ENCODE data around the gene NOL4L. TPM values are rescaled to one million over a fixed set of nuclear protein-coding genes. Genes with fewer than 3 reads are reported as not detected.

NOL4L gene
- total RNA-seq, 1 experiment from 2014 or later: 31.7 TPM

DNA sequence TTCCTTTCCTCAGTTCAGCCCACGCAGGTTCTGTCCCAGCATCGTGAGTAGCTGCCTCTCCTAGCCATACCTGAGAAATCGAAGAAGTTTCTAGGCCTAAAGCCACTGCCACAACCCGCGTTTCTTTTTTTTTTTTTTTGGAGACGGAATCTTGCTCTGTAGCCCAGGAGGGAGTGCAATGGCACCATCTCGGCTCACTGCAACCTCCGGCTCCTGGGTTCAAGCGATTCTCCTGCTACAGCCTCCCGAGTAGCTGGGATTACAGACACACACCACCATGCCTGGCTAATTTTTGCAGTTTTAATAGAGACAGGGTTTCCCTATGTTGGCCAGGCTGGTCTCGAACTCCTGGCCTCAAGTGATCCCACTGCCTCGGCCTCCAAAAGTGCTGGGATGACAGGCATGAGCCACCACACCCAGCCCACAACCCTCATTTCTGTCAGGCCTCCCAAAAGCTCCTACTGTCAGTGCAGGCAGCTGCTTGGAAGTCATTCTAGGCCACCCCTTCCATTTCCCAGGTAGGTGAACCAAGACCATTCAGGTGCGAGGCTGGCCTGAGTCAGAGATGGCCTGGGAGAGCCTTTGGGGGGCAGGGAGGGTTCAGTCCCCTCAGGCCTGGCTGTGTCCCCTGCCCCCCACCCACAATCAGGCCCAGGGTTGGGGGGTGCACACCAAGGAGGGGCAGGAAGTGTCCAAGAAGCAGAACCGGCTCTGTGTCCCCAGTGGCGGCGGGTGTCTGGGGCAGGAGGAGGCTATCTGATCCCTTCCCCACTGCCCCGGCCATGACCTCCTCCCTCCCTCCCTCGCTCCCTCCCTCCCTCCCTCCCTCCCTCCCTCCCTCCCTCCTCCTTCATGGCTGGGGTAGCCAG lies 47.2 kb downstream of the NOL4L start:
- Histone ChIP-seq H4K5ac (ENCODE audit: insufficient read length, low read depth, low read length) (no peak overlapping the region), H3K79me2 (ENCODE audit: insufficient read depth, low read length) (no peaks in the 10 kb centered on the region), H3K18ac (ENCODE audit: insufficient read length, low read depth, low read length) (no peak overlapping the region), H3K79me1 (ENCODE audit: insufficient read depth, low read depth, low read length, poor library complexity, severe bottlenecking) (no peaks in the 10 kb centered on the region), H3K23ac (ENCODE audit: insufficient read length, low read depth, low read length) (no peak overlapping the region), H3K4me2 (ENCODE audit: insufficient read depth, insufficient read length, low read length) (peak overlapping the region; percentile 48), H3K23me2 (ENCODE audit: insufficient read length, low read depth, low read length, poor library complexity, severe bottlenecking) (peaks cover 4% of the 10 kb centered on the region), H2BK12ac (ENCODE audit: insufficient read length, low read depth, low read length) (no peak overlapping the region), H2BK15ac (ENCODE audit: low read depth, low read length) (no peak overlapping the region), H3K14ac (ENCODE audit: insufficient read depth, low read length) (no peak overlapping the region), H4K91ac (ENCODE audit: insufficient read length, low read depth, low read length) (no peak overlapping the region), H3K27me3 (ENCODE audit: insufficient read depth, low read length) (peaks cover 3% of the 10 kb centered on the region; the same call in 1 of the 2 replicates), H3K9ac (ENCODE audit: extremely low read depth, insufficient read length, low read length) (no peak overlapping the region), H3K27ac (ENCODE audit: insufficient read length, low read depth, low read length) (no peak overlapping the region), H3K9me3 (ENCODE audit: control insufficient read depth, low read depth, low read length) (no peaks in the 10 kb centered on the region), H4K20me1 (ENCODE audit: control insufficient read depth, insufficient read depth, insufficient read length) (no peaks in the 10 kb centered on the region), H2BK120ac (ENCODE audit: low read depth, low read length, poor library complexity, severe bottlenecking) (no peak overlapping the region), H2BK20ac (ENCODE audit: low read depth, low read length, poor library complexity, severe bottlenecking) (no peak overlapping the region), H2BK5ac (ENCODE audit: insufficient read length, low read length) (no peak overlapping the region), H4K8ac (replicated peaks; ENCODE audit: insufficient read length, low read depth, low read length) (no peak overlapping the region), H3K4me1 (ENCODE audit: insufficient read depth, low read length) (no peaks in the 10 kb centered on the region), H2AK5ac (ENCODE audit: insufficient read length, low read length) (no peak overlapping the region), H2AFZ (ENCODE audit: low read length) (no peak overlapping the region), H3K56ac (ENCODE audit: insufficient read length, low read depth, low read length) (no peak overlapping the region), H3K4ac (ENCODE audit: low read depth, low read length) (no peak overlapping the region), H3T11ph (ENCODE audit: low read length) (no peak overlapping the region)
- DNase-seq: peak; percentile 57
- TF ChIP-seq, protein P1, sequence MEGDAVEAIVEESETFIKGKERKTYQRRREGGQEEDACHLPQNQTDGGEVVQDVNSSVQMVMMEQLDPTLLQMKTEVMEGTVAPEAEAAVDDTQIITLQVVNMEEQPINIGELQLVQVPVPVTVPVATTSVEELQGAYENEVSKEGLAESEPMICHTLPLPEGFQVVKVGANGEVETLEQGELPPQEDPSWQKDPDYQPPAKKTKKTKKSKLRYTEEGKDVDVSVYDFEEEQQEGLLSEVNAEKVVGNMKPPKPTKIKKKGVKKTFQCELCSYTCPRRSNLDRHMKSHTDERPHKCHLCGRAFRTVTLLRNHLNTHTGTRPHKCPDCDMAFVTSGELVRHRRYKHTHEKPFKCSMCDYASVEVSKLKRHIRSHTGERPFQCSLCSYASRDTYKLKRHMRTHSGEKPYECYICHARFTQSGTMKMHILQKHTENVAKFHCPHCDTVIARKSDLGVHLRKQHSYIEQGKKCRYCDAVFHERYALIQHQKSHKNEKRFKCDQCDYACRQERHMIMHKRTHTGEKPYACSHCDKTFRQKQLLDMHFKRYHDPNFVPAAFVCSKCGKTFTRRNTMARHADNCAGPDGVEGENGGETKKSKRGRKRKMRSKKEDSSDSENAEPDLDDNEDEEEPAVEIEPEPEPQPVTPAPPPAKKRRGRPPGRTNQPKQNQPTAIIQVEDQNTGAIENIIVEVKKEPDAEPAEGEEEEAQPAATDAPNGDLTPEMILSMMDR (conservative IDR thresholded peaks at IDR 0.05): no peak
- Mint-ChIP-seq H3K27ac (no peak overlapping the region), H3K4me3 (peak overlapping the region; percentile 78 to 85), H3K27me3 (ENCODE audit: low read depth) (peaks cover 75% of the 10 kb centered on the region), H3K9me3 (no peaks in the 10 kb centered on the region; a peak in 1 of 5 replicates), H3K36me3 (ENCODE audit: insufficient read depth in 1 of 3, low read depth in 3 of 3) (no peaks in the 10 kb centered on the region), H3K4me1 (peaks cover 40 to 42% of the 10 kb centered on the region in 2 experiments)
- WGBS (ENCODE audit: extremely low coverage, insufficient read length, low lambda C conversion rate): no CpG with 5 or more reads among the region's 18 CpGs
